HCT116 (cell line): ENCODE results near the gene HARBI1. TPM values are rescaled to one million over a fixed set of nuclear protein-coding genes. Genes with fewer than 3 reads are reported as not detected.

Experiments used
- ATAC-seq: fragments of 200-7000 bp; cut with Tn5 transposase; 2 replicates; pipeline ENCODE4 v1.9.1; 2020; ENCODE audit warnings: mild to moderate bottlenecking, moderate library complexity
- BruUV-seq: library from RNA; stranded (reverse); fragments of 400-500 nt; replicated peaks from 2 replicates; lab custom pipeline; 2021; lab: Mats Ljungman, UMichigan
- CTCF ChIA-PET: fragments of 300-600 bp; sonication (Branson Sonifier 250); formaldehyde crosslinking; loops from one replicate; lab custom pipeline; 2021; ENCODE audit warnings: antibody characterized with exemption; lab: Charles Lee
- POLR2A ChIA-PET: fragments of 300-600, 350-600 bp; sonication (Branson Sonifier 250); formaldehyde crosslinking; loops from one replicate; lab custom pipeline; 2021; ENCODE audit warnings: antibody characterized with exemption; lab: Charles Lee
- RAD21 ChIA-PET, 2 experiments: fragments of 300-600 bp; sonication (Branson Sonifier 250); formaldehyde crosslinking; loops; one replicate each; lab custom pipeline; 2023; ENCODE audit warnings: low total read pairs in 2 of 2; ENCODE audit not compliant: uncharacterized antibody in 2 of 2, unreplicated experiment in 2 of 2, low non-redundant PET in 1 of 2; lab: Charles Lee
- DNase-seq: peaks from one replicate; pipeline ENCODE4 v3.0.0-alpha.2; 2010; ENCODE audit warnings: low read depth, low spot score
- H2AFZ ChIP-seq: fragments of 200-600 bp; shearing (Covaris generic), sonication (generic); 2 replicates; pipeline ENCODE4 v1.6.1; 2017; ENCODE audit warnings: low read depth, mixed run types, mixed read lengths, antibody characterized with exemption, low read length; ENCODE audit not compliant: poor library complexity, severe bottlenecking
- H3K27ac ChIP-seq: 2 replicates; pipeline ENCODE4 v1.5.1; 2012; ENCODE audit warnings: low read depth, low read length
- H3K27me3 ChIP-seq: fragments of 200-600 bp; sonication (generic); 2 replicates; pipeline ENCODE4 v1.6.1; 2016; ENCODE audit warnings: mixed run types, low read length, mixed read lengths; ENCODE audit not compliant: insufficient read depth
- H3K36me3 ChIP-seq, 2 experiments: fragments of 200-500 bp in 1 of 2; fragments of 200-600 bp in 1 of 2; sonication (Bioruptor generic) in 1 of 2; sonication (generic) in 1 of 2; 2 replicates each; pipeline versions ENCODE4 v1.5.1 to v1.6.1; 2014 to 2016; ENCODE audit warnings: low read length in 2 of 2, inconsistent platforms in 1 of 2, mixed read lengths in 1 of 2, mixed run types in 1 of 2; ENCODE audit not compliant: insufficient read depth in 2 of 2, control insufficient read depth in 1 of 2
- H3K4me1 ChIP-seq, 2 experiments: fragments of 200-600 bp in 1 of 2; sonication (generic) in 1 of 2; 2 replicates each; pipeline versions ENCODE4 v1.5.1 to v1.6.1; 2012 to 2017; ENCODE audit warnings: low read length in 2 of 2, inconsistent platforms in 1 of 2, mild to moderate bottlenecking in 1 of 2, mixed read lengths in 1 of 2, mixed run types in 1 of 2, moderate library complexity in 1 of 2; ENCODE audit not compliant: insufficient read depth in 2 of 2, control insufficient read depth in 1 of 2
- H3K4me2 ChIP-seq: fragments of 200-600 bp; sonication (generic); 2 replicates; pipeline ENCODE4 v1.6.1; 2017; ENCODE audit warnings: mixed run types, low read length, mixed read lengths
- H3K4me3 ChIP-seq, 2 experiments: fragments of 200-600 bp in 1 of 2; sonication (generic) in 1 of 2; replicated peaks in 1 of 2; 2 replicates each; pipeline ENCODE4 v1.5.1; 2011 to 2016; ENCODE audit warnings: low read length in 2 of 2, control low read depth in 1 of 2, low read depth in 1 of 2, mild to moderate bottlenecking in 1 of 2, mixed read lengths in 1 of 2, mixed run types in 1 of 2
- H3K79me2 ChIP-seq: fragments of 200-600 bp; sonication (generic); 2 replicates; pipeline ENCODE4 v1.6.1; 2017; ENCODE audit warnings: mild to moderate bottlenecking, mixed run types, low read length, moderate library complexity, mixed read lengths; ENCODE audit not compliant: insufficient read depth
- H3K9ac ChIP-seq: fragments of 200-600 bp; sonication (generic); 2 replicates; pipeline ENCODE4 v1.6.1; 2016; ENCODE audit warnings: low read length, mixed read lengths
- H3K9me2 ChIP-seq: fragments of 200-600 bp; sonication (generic), shearing (Covaris generic); 2 replicates; pipeline ENCODE4 v1.6.1; 2017; ENCODE audit warnings: mixed run types, mild to moderate bottlenecking, moderate library complexity; ENCODE audit not compliant: insufficient read depth
- H3K9me3 ChIP-seq, 2 experiments: fragments of 200-500 bp in 1 of 2; fragments of 200-600 bp in 1 of 2; sonication (Bioruptor generic) in 1 of 2; sonication (generic) in 1 of 2; 2 replicates each; pipeline ENCODE4 v1.6.1; 2014 to 2017; ENCODE audit warnings: low read length in 2 of 2, mixed read lengths in 2 of 2, inconsistent platforms in 1 of 2, low read depth in 1 of 2, mild to moderate bottlenecking in 1 of 2, mixed run types in 1 of 2, moderate library complexity in 1 of 2; ENCODE audit not compliant: control insufficient read depth in 1 of 2, insufficient read depth in 1 of 2
- H4K20me1 ChIP-seq: fragments of 200-600 bp; sonication (generic), shearing (Covaris generic); 2 replicates; pipeline ENCODE4 v1.6.1; 2017; ENCODE audit warnings: mixed run types, mild to moderate bottlenecking, moderate library complexity; ENCODE audit not compliant: insufficient read depth
- ATF3 ChIP-seq: IDR thresholded peaks from 2 replicates; pipeline ENCODE4 v1.6.1; 2012
- EZH2 ChIP-seq: fragments of 200-600 bp; sonication (generic); IDR thresholded peaks from 2 replicates; pipeline ENCODE4 v1.6.1; 2017; ENCODE audit warnings: antibody characterized with exemption, mixed run types
- EZH2phosphoT487 ChIP-seq: fragments of 200-600 bp; IDR thresholded peaks from 2 replicates; pipeline ENCODE4 v1.6.1; 2018; ENCODE audit warnings: antibody characterized with exemption, borderline replicate concordance
- FOSL1 ChIP-seq: IDR thresholded peaks from 2 replicates; pipeline ENCODE4 v1.6.1; 2012; ENCODE audit warnings: low read depth
- MAX ChIP-seq: IDR thresholded peaks from 2 replicates; pipeline ENCODE4 v1.6.1; 2012
- POLR2A ChIP-seq: IDR thresholded peaks from 2 replicates; pipeline ENCODE4 v1.7.0; 2011; ENCODE audit warnings: borderline replicate concordance; ENCODE audit not compliant: insufficient read depth, insufficient read length; ENCODE audit errors: extremely low read depth
- RAD21 ChIP-seq: IDR thresholded peaks from 2 replicates; pipeline ENCODE4 v1.6.1; 2012; ENCODE audit warnings: low read depth, mild to moderate bottlenecking
- REST ChIP-seq: IDR thresholded peaks from 2 replicates; pipeline ENCODE4 v1.6.1; 2012; ENCODE audit warnings: low read depth
- SIN3A ChIP-seq: IDR thresholded peaks from 2 replicates; pipeline ENCODE4 v1.6.1; 2012; ENCODE audit warnings: low read depth
- SRF ChIP-seq: IDR thresholded peaks from 2 replicates; pipeline ENCODE4 v1.6.1; 2012; ENCODE audit warnings: low read depth
- TCF7L2 ChIP-seq: IDR thresholded peaks from 2 replicates; pipeline ENCODE4 v1.7.0; 2011; ENCODE audit warnings: borderline replicate concordance, inconsistent platforms; ENCODE audit not compliant: insufficient read depth, insufficient read length; ENCODE audit errors: extremely low read depth
- ZBTB33 ChIP-seq: IDR thresholded peaks from 2 replicates; pipeline ENCODE4 v1.6.1; 2011; ENCODE audit warnings: mild to moderate bottlenecking, low read length, moderate library complexity; ENCODE audit not compliant: insufficient replicate concordance; ENCODE audit errors: extremely low read depth
- ZFX ChIP-seq: fragments of 450-650 bp; IDR thresholded peaks from 2 replicates; pipeline ENCODE4 v1.6.1; 2017
- ZNF274 ChIP-seq: fragments of 200-500 bp; sonication (Bioruptor generic); IDR thresholded peaks from 2 replicates; pipeline ENCODE4 v1.6.1; 2014; ENCODE audit warnings: mild to moderate bottlenecking, low read depth, low read length, inconsistent platforms
- intact Hi-C: fragments of 100-400 bp; cut with micrococcal nuclease; formaldehyde crosslinking; loops from 2 replicates; pipeline ENCODE4 v1.10.0; 2022
- total RNA-seq: library from RNA; stranded (reverse); gene quantifications from one replicate; pipeline ENCODE4 v1.2.1, GENCODE V29; 2021; ENCODE audit not compliant: unreplicated experiment

The HARBI1 gene
- total RNA-seq, 1 experiment from 2014 or later, result 1.9 TPM

DNA sequence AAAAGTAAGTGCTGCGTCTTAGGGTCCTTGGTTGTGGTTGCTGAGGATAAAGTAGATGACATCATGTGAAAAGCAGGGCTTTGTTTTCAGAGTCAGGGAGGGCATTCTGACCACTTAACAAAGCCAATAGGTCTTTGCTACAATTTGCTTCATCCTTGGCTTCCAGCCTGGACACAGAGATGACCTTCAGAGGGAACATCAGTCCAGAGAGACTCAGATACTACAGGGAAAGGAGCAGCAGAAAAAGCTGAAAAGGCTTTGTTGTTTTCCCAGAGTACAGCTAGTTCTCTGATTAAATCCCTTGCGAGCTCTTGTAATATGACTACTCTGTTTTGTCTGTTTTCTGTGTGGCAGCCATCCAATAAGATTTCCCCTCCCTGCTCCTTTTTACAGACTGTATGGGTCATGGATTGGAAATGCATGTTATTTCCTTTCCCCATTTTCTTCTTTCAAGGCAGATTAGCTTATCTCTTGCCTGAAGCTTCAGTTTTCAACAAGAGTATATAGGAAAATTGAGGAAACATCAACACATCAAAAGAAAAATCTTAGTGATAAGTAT, 32.2 kb upstream of the HARBI1 start:
- H3K9me3 ChIP-seq, result no peaks in the 10 kb centered on the region
- intact Hi-C loops, result no loop called here
- H3K4me2 ChIP-seq, result no peak overlapping the region
- no peaks in the 10 kb centered on the region for H3K79me2 ChIP-seq
- H2AFZ ChIP-seq, result no peak overlapping the region
- no peaks in the 10 kb centered on the region for H3K9me2 ChIP-seq
- ChIA-PET RAD21 (no interaction called here), CTCF (no interaction called here), POLR2A (no interaction called here)
- ATAC-seq, result no peak
- no TSS peak for BruUV-seq
- no peaks in the 10 kb centered on the region for H3K4me1 ChIP-seq
- H3K4me3 ChIP-seq, result no peak overlapping the region
- no peak for TF ChIP-seq MAX
- TF ChIP-seq EZH2phosphoT487, result no peak
- no peak for TF ChIP-seq RAD21
- no peak for TF ChIP-seq POLR2A
- no peak for TF ChIP-seq REST
- no peak for TF ChIP-seq FOSL1
- TF ChIP-seq ATF3, result no peak
- no peak for TF ChIP-seq EZH2
- no peak for TF ChIP-seq SRF
- no peak for TF ChIP-seq ZNF274
- no peak for TF ChIP-seq SIN3A
- no peak for TF ChIP-seq ZBTB33
- no peak for TF ChIP-seq TCF7L2
- TF ChIP-seq ZFX, result no peak
- DNase-seq, result no peak
- peaks cover 9 to 28% of the 10 kb centered on the region in 2 experiments for H3K36me3 ChIP-seq
- H3K27ac ChIP-seq, result no peak overlapping the region
- H3K27me3 ChIP-seq, result no peaks in the 10 kb centered on the region
- H3K9ac ChIP-seq, result no peak overlapping the region
- no peaks in the 10 kb centered on the region for H4K20me1 ChIP-seq
